Large intestine (tissue), 3 donors: Measurements from ENCODE around the gene CUEDC1. TPM values are rescaled to one million over a fixed set of nuclear protein-coding genes. Genes with fewer than 3 reads are reported as not detected.

Experiments
- DNase-seq, 2 donors: peaks; one replicate each; pipeline versions ENCODE4 v3.0.0 to v3.0.0-alpha.2; 2013
- H3K27ac ChIP-seq: one replicate; pipeline ENCODE4 v1.5.1; 2013; ENCODE audit warnings: low read length
- H3K27me3 ChIP-seq: 2 replicates; pipeline ENCODE4 v1.6.1; 2013; ENCODE audit warnings: low read length; ENCODE audit not compliant: control insufficient read depth, insufficient read depth
- H3K36me3 ChIP-seq: 2 replicates; pipeline ENCODE4 v1.6.1; 2013; ENCODE audit warnings: low read length; ENCODE audit not compliant: control insufficient read depth, insufficient read depth
- H3K4me1 ChIP-seq: one replicate; pipeline ENCODE4 v1.6.1; 2013; ENCODE audit warnings: low read length; ENCODE audit not compliant: control insufficient read depth, insufficient read depth
- H3K4me3 ChIP-seq: one replicate; pipeline ENCODE4 v1.5.1; 2013; ENCODE audit warnings: low read length
- H3K9me3 ChIP-seq: one replicate; pipeline ENCODE4 v1.6.1; 2013; ENCODE audit warnings: mild to moderate bottlenecking, low read depth, low read length, moderate library complexity; ENCODE audit not compliant: control insufficient read depth
- WGBS: methylation state at CpG from one replicate; pipeline ENCODE4 v1.1.5; 2013; ENCODE audit warnings: low lambda C conversion rate; ENCODE audit not compliant: insufficient coverage; 5-methylcytosine and 5-hydroxymethylcytosine counted together
- polyA plus RNA-seq: library from polyadenylated mRNA; unstranded; fragments of 120-200 nt; gene quantifications from one replicate; pipeline ENCODE4 v1.2.1, GENCODE V29; 2013

Gene CUEDC1
- polyA plus RNA-seq, 1 donor: 17.1 TPM

DNA sequence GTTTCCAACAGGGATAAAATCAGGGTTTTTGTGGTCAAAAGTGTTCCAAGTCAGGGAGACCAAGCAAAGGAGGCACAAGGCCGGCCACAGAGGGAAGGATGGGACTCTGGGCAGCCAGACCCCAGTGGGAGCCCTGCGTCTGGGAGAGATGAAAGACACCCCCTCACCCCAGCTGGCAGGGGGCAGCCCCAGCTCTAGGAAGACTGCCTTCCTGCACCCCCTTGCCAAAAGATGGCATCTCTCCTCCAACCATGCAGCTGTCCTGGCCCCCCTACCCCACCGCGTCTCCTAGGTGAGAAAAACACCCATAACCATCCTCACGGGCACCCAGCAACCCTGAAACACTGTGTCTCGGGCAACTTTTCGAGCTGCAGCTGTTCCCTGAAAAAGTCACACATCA lies 51.3 kb downstream of the CUEDC1 start:
- H3K36me3 ChIP-seq: no peaks in the 10 kb centered on the region
- H3K4me1 ChIP-seq: peaks cover 47% of the 10 kb centered on the region
- H3K27ac ChIP-seq: peak overlapping the region; percentile 64
- DNase-seq: no peak
- H3K9me3 ChIP-seq: no peaks in the 10 kb centered on the region
- H3K27me3 ChIP-seq: no peaks in the 10 kb centered on the region
- no CpG with 5 or more reads among the region's 7 CpGs for WGBS
- no peak overlapping the region for H3K4me3 ChIP-seq

- H3K36me3 ChIP-seq: no peaks in the 10 kb centered on the region
- H3K9me3 ChIP-seq: no peaks in the 10 kb centered on the region
- peak overlapping the region; percentile 64 for H3K27ac ChIP-seq
- H3K4me1 ChIP-seq: peaks cover 55% of the 10 kb centered on the region
- H3K4me3 ChIP-seq: no peak overlapping the region
- H3K27me3 ChIP-seq: no peaks in the 10 kb centered on the region
- peak; percentile 90 to 96 for DNase-seq
- no CpG with 5 or more reads among the region's 5 CpGs for WGBS
Measured at GRCh38 chr17:57902800-57903759, 52.1 kb downstream of the CUEDC1 start.

- Histone ChIP-seq H3K4me3 (no peak overlapping the region), H3K36me3 (no peaks in the 10 kb centered on the region), H3K4me1 (peaks cover 57% of the 10 kb centered on the region), H3K9me3 (no peaks in the 10 kb centered on the region), H3K27me3 (no peaks in the 10 kb centered on the region), H3K27ac (peak overlapping the region; percentile 64)
- no peak for DNase-seq
- 100% methylated on average over 1 of the region's 13 CpGs for WGBS
Measured at GRCh38 chr17:57902117-57902799, 53.0 kb downstream of the CUEDC1 start.

GRCh38 chr17:57900991-57901743 lies 54.0 kb downstream of the CUEDC1 start:
- no CpG with 5 or more reads among the region's 6 CpGs for WGBS
- H3K4me1 ChIP-seq: peaks cover 57% of the 10 kb centered on the region
- no peak overlapping the region for H3K27ac ChIP-seq
- no peak for DNase-seq
- H3K4me3 ChIP-seq: no peak overlapping the region
- no peaks in the 10 kb centered on the region for H3K9me3 ChIP-seq
- no peaks in the 10 kb centered on the region for H3K36me3 ChIP-seq
- no peaks in the 10 kb centered on the region for H3K27me3 ChIP-seq

DNA sequence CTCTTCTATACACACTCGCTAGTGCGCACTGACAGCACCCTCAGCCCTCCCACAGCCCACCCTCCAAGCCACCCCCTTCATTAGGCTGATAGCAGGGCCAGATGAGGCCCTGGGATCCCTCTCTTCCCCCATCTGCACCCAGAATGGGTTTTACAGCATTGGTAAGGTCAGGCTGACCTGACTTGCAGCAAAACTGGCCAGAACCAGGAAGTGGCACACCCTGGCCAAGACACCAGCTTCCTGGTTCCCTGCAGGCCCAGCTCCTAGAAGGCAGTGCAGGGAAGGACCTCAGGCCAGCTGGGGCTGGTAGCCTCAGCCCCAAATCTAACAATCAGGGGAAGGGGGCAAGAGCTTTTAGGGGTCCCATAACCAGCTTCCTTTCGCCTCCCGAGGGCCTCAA lies 55.4 kb downstream of the CUEDC1 start:
- no peaks in the 10 kb centered on the region for H3K36me3 ChIP-seq
- H3K27ac ChIP-seq: peak overlapping the region; percentile 55
- no peaks in the 10 kb centered on the region for H3K27me3 ChIP-seq
- no peak for DNase-seq
- H3K4me1 ChIP-seq: peaks cover 65% of the 10 kb centered on the region
- no CpG with 5 or more reads among the region's 4 CpGs for WGBS
- H3K4me3 ChIP-seq: no peak overlapping the region
- H3K9me3 ChIP-seq: no peaks in the 10 kb centered on the region

DNA sequence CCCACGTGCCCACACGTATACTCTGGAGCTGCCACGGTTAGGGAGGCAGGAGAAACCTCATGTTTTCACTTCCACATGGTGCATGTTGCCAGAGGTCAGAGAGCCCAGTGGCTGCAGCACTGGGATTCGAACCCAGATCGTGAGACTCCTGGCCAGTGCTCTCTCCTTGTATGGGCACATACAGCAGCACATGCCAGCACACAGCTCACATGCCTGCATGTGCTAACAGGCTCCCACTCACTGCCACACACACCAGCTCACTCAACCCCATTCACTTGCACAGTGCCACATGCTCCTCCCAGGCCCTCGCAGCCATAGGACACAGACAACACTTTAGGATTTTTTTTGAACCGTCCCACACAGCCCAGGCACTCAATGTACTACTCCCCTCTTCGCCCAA lies 55.8 kb downstream of the CUEDC1 start:
- peak overlapping the region; percentile 55 for H3K27ac ChIP-seq
- H3K27me3 ChIP-seq: no peaks in the 10 kb centered on the region
- no peak for DNase-seq
- H3K36me3 ChIP-seq: no peaks in the 10 kb centered on the region
- no peaks in the 10 kb centered on the region for H3K9me3 ChIP-seq
- H3K4me1 ChIP-seq: peaks cover 64% of the 10 kb centered on the region
- 67% methylated on average over 2 of the region's 8 CpGs for WGBS
- no peak overlapping the region for H3K4me3 ChIP-seq

DNA sequence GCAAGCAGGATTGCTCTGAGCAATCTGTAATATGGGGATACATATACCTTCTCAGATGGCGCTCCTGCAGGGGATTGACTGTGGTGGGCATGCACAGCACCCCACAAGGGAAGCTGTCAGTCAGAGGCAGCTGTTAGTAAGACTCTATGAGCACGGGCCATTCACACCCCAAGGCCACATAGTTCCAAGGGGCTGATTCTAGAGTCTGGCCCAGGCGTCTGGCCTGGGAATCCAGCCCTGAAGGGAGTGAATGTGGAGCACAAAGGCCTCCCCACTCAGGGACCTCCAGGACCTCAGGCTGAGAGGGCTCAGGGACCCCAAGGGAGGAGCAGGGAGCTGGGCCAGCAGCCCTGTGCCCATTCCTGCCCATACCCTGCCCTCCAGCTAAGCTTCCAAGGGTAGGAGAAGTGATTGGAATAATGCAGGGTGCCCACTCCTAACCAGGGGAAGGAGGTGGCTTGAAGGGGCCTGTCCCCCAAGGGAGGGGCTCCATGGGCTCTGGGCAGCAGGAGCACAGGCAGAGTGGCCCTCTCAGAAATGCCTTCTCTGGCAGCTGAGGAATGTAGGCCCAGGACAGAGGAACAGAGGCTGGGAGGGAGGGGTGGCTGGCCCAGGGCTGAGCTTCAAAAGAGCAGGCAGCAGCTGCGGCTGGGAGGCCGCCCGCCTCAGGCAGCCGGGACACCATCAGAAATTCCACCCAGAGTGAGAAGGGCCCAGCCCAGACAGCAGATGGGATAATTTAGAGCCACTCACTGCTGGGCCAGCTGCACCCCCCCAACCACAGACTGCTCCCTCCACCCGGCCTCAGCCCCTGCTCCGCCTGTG lies 56.5 kb downstream of the CUEDC1 start:
- no CpG with 5 or more reads among the region's 9 CpGs for WGBS
- Histone ChIP-seq H3K9me3 (no peaks in the 10 kb centered on the region), H3K4me3 (no peak overlapping the region), H3K27ac (peak overlapping the region; percentile 55), H3K36me3 (no peaks in the 10 kb centered on the region), H3K4me1 (peaks cover 61% of the 10 kb centered on the region), H3K27me3 (no peaks in the 10 kb centered on the region)
- no peak for DNase-seq

- no CpG with 5 or more reads among the region's 8 CpGs for WGBS
- Histone ChIP-seq H3K27ac (peak overlapping the region; percentile 6), H3K27me3 (no peaks in the 10 kb centered on the region), H3K4me1 (peaks cover 59% of the 10 kb centered on the region), H3K4me3 (no peak overlapping the region), H3K36me3 (no peaks in the 10 kb centered on the region), H3K9me3 (no peaks in the 10 kb centered on the region)
- peak in 1 of 2 donors; percentile 56 for DNase-seq
Measured at GRCh38 chr17:57895382-57896060, 59.7 kb downstream of the CUEDC1 start.

DNA sequence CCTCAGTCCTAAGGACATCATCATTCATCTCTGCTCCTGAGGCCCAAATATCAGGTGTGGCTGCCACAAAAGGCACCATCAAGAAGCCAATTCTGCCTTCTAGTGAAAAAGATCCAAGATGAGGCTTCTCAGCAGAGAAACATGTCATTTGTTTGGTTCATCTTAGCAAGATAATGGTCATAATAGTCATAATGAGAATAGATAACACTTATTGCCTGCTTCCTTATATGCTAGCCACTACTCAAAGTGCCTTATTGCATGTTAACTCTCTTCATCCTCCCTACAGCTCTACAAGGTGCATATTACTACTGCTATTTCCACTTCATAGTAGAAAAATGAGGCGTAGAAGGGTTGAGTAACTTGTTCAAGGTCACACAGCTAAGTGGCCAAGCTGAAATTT lies 60.4 kb downstream of the CUEDC1 start:
- no peaks in the 10 kb centered on the region for H3K27me3 ChIP-seq
- H3K36me3 ChIP-seq: no peaks in the 10 kb centered on the region
- WGBS: no CpG with 5 or more reads among the region's 1 CpG
- no peaks in the 10 kb centered on the region for H3K9me3 ChIP-seq
- H3K4me1 ChIP-seq: peaks cover 59% of the 10 kb centered on the region
- H3K4me3 ChIP-seq: no peak overlapping the region
- no peak for DNase-seq
- H3K27ac ChIP-seq: peak overlapping the region; percentile 9
